GM23338 (cell line): ENCODE measurements around the gene NFX1.

Experiments
- CREB1 ChIP-seq: fragments of 250-450 bp; sonication (Bioruptor Pico); IDR thresholded peaks from 2 replicates; pipeline ENCODE4 v1.5.0; 2020; ENCODE audit warnings: low read depth, mild to moderate bottlenecking, moderate library complexity
- CTCF ChIP-seq, 2 experiments: fragments of 200-600 bp in 1 of 2; sonication (generic) in 1 of 2; conservative IDR thresholded peaks; 2 replicates each; pipeline versions ENCODE4 v1.5.1 to v1.6.1; 2016 to 2017; ENCODE audit warnings: antibody characterized with exemption in 2 of 2, low read depth in 2 of 2, mild to moderate bottlenecking in 2 of 2, moderate library complexity in 1 of 2
- EZH2 ChIP-seq: fragments of 200-600 bp; sonication (generic); IDR thresholded peaks from one replicate; pipeline ENCODE4 v1.8.0; 2017; ENCODE audit warnings: antibody characterized with exemption, mild to moderate bottlenecking, low read depth; ENCODE audit not compliant: unreplicated experiment
- EZH2phosphoT487 ChIP-seq: fragments of 200-600 bp; sonication (generic); IDR thresholded peaks from one replicate; pipeline ENCODE4 v1.8.1; 2018; ENCODE audit warnings: antibody characterized with exemption; ENCODE audit not compliant: unreplicated experiment
- POLR2AphosphoS5 ChIP-seq: IDR thresholded peaks from 2 replicates; pipeline ENCODE4 v1.6.1; 2016; ENCODE audit warnings: antibody characterized with exemption, low read depth
- REST ChIP-seq: IDR thresholded peaks from one replicate; pipeline ENCODE4 v1.6.1; 2018; ENCODE audit warnings: antibody characterized with exemption; ENCODE audit not compliant: unreplicated experiment

GRCh38 chr9:33332011-33332410 lies 41.7 kb downstream of the NFX1 start:
- TF ChIP-seq CTCF (conservative IDR thresholded peaks at IDR 0.05; ENCODE audit: low read depth in 2 of 2) (no peak), EZH2phosphoT487 (no peak), POLR2AphosphoS5 (no peak), EZH2 (no peak), REST (no peak), CREB1 (CRISPR knock-in tag) (no peak)
